Esophagus muscularis mucosa (tissue), 4 donors: ENCODE data around the gene NFAT5. TPM values are rescaled to one million over a fixed set of nuclear protein-coding genes. Genes with fewer than 3 reads are reported as not detected.
A peak's percentile ranks its signal among the peaks of the same experiment; 100 is the strongest.

ENCODE experiments used
- DNase-seq: peaks from one replicate; pipeline ENCODE4 v3.0.0-alpha.2; 2017; ENCODE audit errors: extremely low spot score
- H3K27ac ChIP-seq, 4 donors: fragments of 200-600 bp; sonication (generic); replicated peaks in 1 of 4; 1 replicate in 3 of 4; 2 replicates in 1 of 4; pipeline ENCODE4 v1.5.1; 2016 to 2019; ENCODE audit warnings: mild to moderate bottlenecking in 1 of 4
- H3K27me3 ChIP-seq, 4 donors: fragments of 200-600 bp; sonication (generic); one replicate each; pipeline versions ENCODE4 v1.5.1 to v1.6.0; 2016 to 2019
- H3K36me3 ChIP-seq, 4 donors: fragments of 200-600 bp; sonication (generic); one replicate each; pipeline ENCODE4 v1.5.1; 2016 to 2019
- H3K4me1 ChIP-seq, 4 donors: fragments of 200-600 bp; sonication (generic); one replicate each; pipeline ENCODE4 v1.5.1; 2016 to 2019
- H3K4me3 ChIP-seq, 4 donors: fragments of 200-600 bp; sonication (generic); 1 replicate in 2 of 4; 2 replicates in 2 of 4; pipeline ENCODE4 v1.5.1; 2016 to 2019; ENCODE audit warnings: mild to moderate bottlenecking in 4 of 4, moderate library complexity in 1 of 4
- H3K9me3 ChIP-seq, 4 donors: fragments of 200-600 bp; sonication (generic); 1 replicate in 3 of 4; 2 replicates in 1 of 4; pipeline ENCODE4 v1.5.1; 2016 to 2019
- CTCF ChIP-seq, 3 experiments: fragments of 200-600 bp in 2 of 3; fragments of 450-650 bp in 1 of 3; sonication (generic) in 2 of 3; IDR thresholded peaks; one replicate each; pipeline ENCODE4 v1.5.1; 2017 to 2019; ENCODE audit warnings: antibody characterized with exemption in 3 of 3, mild to moderate bottlenecking in 2 of 3, moderate library complexity in 1 of 3
- EP300 ChIP-seq: sonication (generic); formaldehyde crosslinking; IDR thresholded peaks from one replicate; pipeline ENCODE4 v1.6.1; 2017; ENCODE audit warnings: antibody characterized with exemption
- POLR2A ChIP-seq: fragments of 450-650 bp; IDR thresholded peaks from one replicate; pipeline ENCODE4 v1.6.1; 2017; ENCODE audit warnings: antibody characterized with exemption, moderate library complexity, mild to moderate bottlenecking, low read depth
- POLR2AphosphoS5 ChIP-seq, 2 donors: sonication (generic); formaldehyde crosslinking; IDR thresholded peaks; one replicate each; pipeline ENCODE4 v1.6.1; 2017; ENCODE audit warnings: antibody characterized with exemption in 2 of 2
- WGBS: methylation state at CpG from one replicate; pipeline ENCODE4 v1.1.5; 2018; 5-methylcytosine and 5-hydroxymethylcytosine counted together
- intact Hi-C: fragments of 100-400 bp; cut with DNase I; formaldehyde crosslinking; loops from one replicate; pipeline ENCODE4 v1.15.1; 2023
- total RNA-seq, 4 donors: library from RNA; depleted of rRNA; stranded (reverse); fragments of >200 nt; gene quantifications; one replicate each; pipeline versions ENCODE4 v1.1.0 to v1.2.1, GENCODE V29; 2016

Gene NFAT5
- total RNA-seq, 4 donors from 2014 or later: 47.1 to 68.4 (median 59.6) TPM

DNA sequence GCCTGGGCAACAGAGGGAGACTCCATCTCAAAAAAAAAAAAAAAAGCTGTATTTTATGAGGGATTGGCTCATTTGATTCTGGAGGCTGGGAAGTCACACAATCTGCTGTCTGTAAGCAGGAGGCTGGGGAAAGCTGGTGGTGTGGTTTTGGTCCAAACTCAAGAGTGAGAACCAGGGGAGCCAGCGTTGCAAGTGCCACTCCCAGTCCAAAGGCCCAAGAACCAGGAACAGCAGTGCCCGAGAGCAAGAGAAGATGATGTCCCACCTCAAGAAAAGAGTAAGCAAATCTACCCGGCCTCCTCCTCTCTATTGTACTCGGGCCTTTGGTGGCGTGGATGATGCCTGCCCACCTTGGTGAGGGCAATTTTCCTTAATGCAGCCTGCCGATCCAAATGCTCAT, 166.3 kb downstream of the NFAT5 start:
- Histone ChIP-seq H3K27me3 (no peaks in the 10 kb centered on the region), H3K9me3 (no peaks in the 10 kb centered on the region), H3K27ac (no peak overlapping the region), H3K4me3 (no peak overlapping the region), H3K36me3 (no peaks in the 10 kb centered on the region), H3K4me1 (peaks cover 10 to 19% (median 15%) of the 10 kb centered on the region in 4 donors)
- intact Hi-C loops: no loop called here
- no peak for DNase-seq
- no peak for TF ChIP-seq POLR2AphosphoS5 (IDR thresholded peaks at IDR 0.05)
- no peak for TF ChIP-seq POLR2A
- TF ChIP-seq CTCF (IDR thresholded peaks at IDR 0.05): no peak
- TF ChIP-seq EP300: no peak
- WGBS: 89% methylated on average over 6 of the region's 6 CpGs

GRCh38 chr16:69741519-69741918, 175.8 kb downstream of the NFAT5 start:
- H3K9me3 ChIP-seq: no peaks in the 10 kb centered on the region
- no peak for DNase-seq
- no peaks in the 10 kb centered on the region for H3K27me3 ChIP-seq
- intact Hi-C loops: no loop called here
- H3K36me3 ChIP-seq: peaks cover 26 to 73% (median 66%) of the 10 kb centered on the region in 4 donors
- TF ChIP-seq EP300: no peak
- no peak for TF ChIP-seq POLR2AphosphoS5 (IDR thresholded peaks at IDR 0.05)
- TF ChIP-seq POLR2A: no peak
- TF ChIP-seq CTCF (IDR thresholded peaks at IDR 0.05): no peak
- peak overlapping the region; percentile 1 to 60 (median 51) for H3K27ac ChIP-seq
- H3K4me1 ChIP-seq: peaks cover 10 to 25% (median 19%) of the 10 kb centered on the region in 4 donors
- WGBS: 70% methylated on average over 8 of the region's 8 CpGs
- H3K4me3 ChIP-seq: no peak overlapping the region

- TF ChIP-seq CTCF (IDR thresholded peaks at IDR 0.05) (no peak), POLR2AphosphoS5 (IDR thresholded peaks at IDR 0.05) (peak in 1 of 2 donors; percentile 4)
- peaks cover 26 to 80% (median 73%) of the 10 kb centered on the region in 4 donors for H3K36me3 ChIP-seq
- intact Hi-C loops: no loop called here
- peak overlapping the region; percentile 1 to 60 (median 51) for H3K27ac ChIP-seq
- H3K9me3 ChIP-seq: no peaks in the 10 kb centered on the region
- H3K27me3 ChIP-seq: no peaks in the 10 kb centered on the region
- H3K4me3 ChIP-seq: no peak overlapping the region
- WGBS: 78% methylated on average over 32 of the region's 41 CpGs
- H3K4me1 ChIP-seq: peaks cover 10 to 20% (median 17%) of the 10 kb centered on the region in 4 donors
- no peak for DNase-seq
These were observed 176.5 kb downstream of the NFAT5 start for GRCh38 chr16:69741951-69742904.

- TF ChIP-seq EP300 (no peak), CTCF (IDR thresholded peaks at IDR 0.05) (no peak), POLR2AphosphoS5 (IDR thresholded peaks at IDR 0.05) (no peak), POLR2A (no peak)
- H3K4me1 ChIP-seq: peaks cover 10 to 20% (median 14%) of the 10 kb centered on the region in 4 donors
- no peak for DNase-seq
- no peaks in the 10 kb centered on the region for H3K9me3 ChIP-seq
- no peak overlapping the region for H3K27ac ChIP-seq
- no peak overlapping the region for H3K4me3 ChIP-seq
- intact Hi-C loops: no loop called here
- peaks cover 47 to 99% (median 97%) of the 10 kb centered on the region in 4 donors for H3K36me3 ChIP-seq
- WGBS: 91% methylated on average over 29 of the region's 35 CpGs
- no peaks in the 10 kb centered on the region for H3K27me3 ChIP-seq
These were observed 178.8 kb downstream of the NFAT5 start for GRCh38 chr16:69744363-69745231.
